H7 (cell line): Measurements from ENCODE around the gene KRTAP26-1. TPM values are rescaled to one million over a fixed set of nuclear protein-coding genes. Genes with fewer than 3 reads are reported as not detected.

Source experiments
- DNase-seq: peaks from one replicate; pipeline ENCODE4 v3.0.0; 2012
- H3K27me3 ChIP-seq: 2 replicates; pipeline ENCODE4 v1.6.0; 2011; ENCODE audit warnings: mild to moderate bottlenecking, low read length; ENCODE audit not compliant: control insufficient read depth, insufficient read depth
- H3K36me3 ChIP-seq: replicated peaks from 2 replicates; pipeline ENCODE4 v1.5.1; 2011; ENCODE audit warnings: low read length; ENCODE audit not compliant: control insufficient read depth, insufficient read depth
- H3K4me3 ChIP-seq: 2 replicates; pipeline ENCODE4 v1.5.1; 2011; ENCODE audit warnings: low read depth, mild to moderate bottlenecking, control low read depth, low read length, moderate library complexity; ENCODE audit not compliant: insufficient read depth
- total RNA-seq: library from RNA; depleted of rRNA; stranded (reverse); fragments of >200 nt; shearing (Covaris generic); gene quantifications from 2 replicates; pipeline ENCODE4 v1.2.3, GENCODE V29; 2014; rRNA removed

The KRTAP26-1 gene
- not detected in 2 replicates for total RNA-seq

- Histone ChIP-seq H3K36me3 (no peaks in the 10 kb centered on the region), H3K4me3 (no peak within 1 kb of the TSS), H3K27me3 (no peaks in the 10 kb centered on the region)
- DNase-seq = no peak
Measured at GRCh38 chr21:30320215-30320614, at the start of gene KRTAP26-1. Gene KRTAP26-1, minus strand, starts transcription at chr21:30320315. Its CDS starts 280 bp downstream, at chr21:30320035.

DNA sequence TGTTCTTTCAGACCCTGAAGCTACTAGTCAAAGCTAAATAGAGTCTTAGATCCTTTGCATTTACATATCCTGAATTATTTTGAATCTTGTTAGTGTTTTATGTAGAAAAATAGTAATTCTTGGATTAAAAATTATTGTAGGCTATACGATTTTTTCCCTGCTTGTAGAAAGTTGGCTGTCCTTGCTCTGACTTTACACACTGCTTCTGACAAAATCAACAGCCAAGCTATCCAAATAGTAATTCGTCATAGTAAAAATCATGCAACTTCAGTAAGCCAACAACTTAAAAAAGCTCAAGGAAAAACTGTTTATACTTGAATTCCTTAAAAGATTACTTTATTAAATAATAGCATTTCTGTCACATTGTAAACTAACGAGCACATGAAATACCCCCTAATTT, 35.8 kb upstream of the KRTAP26-1 start:
- no peak overlapping the region for H3K4me3 ChIP-seq
- no peak for DNase-seq
- no peaks in the 10 kb centered on the region for H3K27me3 ChIP-seq
- H3K36me3 ChIP-seq = no peaks in the 10 kb centered on the region

- no peak for DNase-seq
- Histone ChIP-seq H3K27me3 (no peaks in the 10 kb centered on the region), H3K4me3 (no peak overlapping the region), H3K36me3 (no peaks in the 10 kb centered on the region)
Measured at GRCh38 chr21:30354308-30355005, 34.3 kb upstream of the KRTAP26-1 start.

DNA sequence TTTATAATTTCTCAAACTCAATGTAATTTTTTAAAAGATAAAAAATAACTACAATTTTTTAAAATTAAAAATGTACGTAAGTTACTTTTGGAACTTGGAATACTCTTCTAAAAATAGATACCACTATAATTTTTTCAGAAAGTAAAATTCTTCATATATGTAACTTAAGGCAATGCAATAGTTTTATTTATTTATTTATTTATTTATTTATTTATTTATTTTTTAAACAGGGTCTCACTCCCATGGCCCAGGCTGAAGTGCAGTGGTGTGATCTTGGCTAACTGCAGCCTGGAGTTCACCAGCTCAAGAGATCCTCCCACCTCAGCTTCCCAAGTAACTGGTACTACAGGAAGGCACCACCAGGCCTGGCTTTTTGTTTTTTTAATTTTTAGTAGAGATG, 31.4 kb upstream of the KRTAP26-1 start:
- H3K36me3 ChIP-seq = no peaks in the 10 kb centered on the region
- H3K27me3 ChIP-seq = no peaks in the 10 kb centered on the region
- no peak overlapping the region for H3K4me3 ChIP-seq
- DNase-seq = no peak

DNA sequence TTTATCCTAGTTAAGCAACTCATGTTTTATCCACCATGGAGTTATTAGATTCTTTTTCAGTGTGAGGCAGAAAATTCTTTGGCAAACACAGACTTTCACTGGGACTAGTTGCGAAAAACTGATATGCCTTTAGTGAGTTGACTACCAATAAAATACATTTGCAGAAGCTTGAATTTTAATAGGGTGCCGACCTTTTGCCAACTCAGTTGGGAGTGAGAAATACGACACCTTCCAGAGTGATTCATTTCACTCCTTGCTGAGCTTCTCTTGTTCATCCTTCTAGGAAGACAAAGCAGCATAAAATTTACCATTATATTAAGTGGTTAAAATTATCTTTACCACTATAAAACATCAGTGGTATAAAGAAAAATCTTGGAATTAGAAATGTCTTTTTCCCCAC, 29.5 kb upstream of the KRTAP26-1 start:
- Histone ChIP-seq H3K36me3 (no peaks in the 10 kb centered on the region), H3K27me3 (no peaks in the 10 kb centered on the region), H3K4me3 (no peak overlapping the region)
- no peak for DNase-seq

DNA sequence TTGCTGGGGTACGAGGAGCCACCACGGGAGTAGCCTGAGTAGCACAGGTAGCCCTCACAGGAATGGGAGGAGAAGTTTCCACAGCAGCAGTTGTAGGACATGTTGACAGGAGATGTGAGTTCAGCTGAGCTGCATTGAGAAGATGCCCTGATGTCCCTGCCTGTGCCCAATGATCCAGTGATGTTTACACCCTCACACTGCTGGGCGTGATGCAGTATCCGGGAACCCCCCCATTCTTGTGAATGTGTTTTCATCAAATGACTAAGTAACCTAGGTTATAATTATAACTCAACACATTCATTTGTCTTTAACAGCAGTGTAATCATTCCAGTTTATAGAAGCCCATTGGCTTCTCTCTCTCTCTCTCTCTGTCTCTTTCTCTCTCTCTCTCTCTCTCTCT, 28.4 kb upstream of the KRTAP26-1 start, which contains the start of gene KRTAP23-1:
KRTAP23-1 (minus strand) TSS at position 101 of the 400 bp plus-strand sequence; CDS start at position 101, 0 bp downstream.
- no peak for DNase-seq
- no peak within 1 kb of the TSS for H3K4me3 ChIP-seq
- H3K27me3 ChIP-seq = no peaks in the 10 kb centered on the region
- H3K36me3 ChIP-seq = no peaks in the 10 kb centered on the region

GRCh38 chr21:30345014-30345413, 24.9 kb upstream of the KRTAP26-1 start:
- no peaks in the 10 kb centered on the region for H3K36me3 ChIP-seq

DNA sequence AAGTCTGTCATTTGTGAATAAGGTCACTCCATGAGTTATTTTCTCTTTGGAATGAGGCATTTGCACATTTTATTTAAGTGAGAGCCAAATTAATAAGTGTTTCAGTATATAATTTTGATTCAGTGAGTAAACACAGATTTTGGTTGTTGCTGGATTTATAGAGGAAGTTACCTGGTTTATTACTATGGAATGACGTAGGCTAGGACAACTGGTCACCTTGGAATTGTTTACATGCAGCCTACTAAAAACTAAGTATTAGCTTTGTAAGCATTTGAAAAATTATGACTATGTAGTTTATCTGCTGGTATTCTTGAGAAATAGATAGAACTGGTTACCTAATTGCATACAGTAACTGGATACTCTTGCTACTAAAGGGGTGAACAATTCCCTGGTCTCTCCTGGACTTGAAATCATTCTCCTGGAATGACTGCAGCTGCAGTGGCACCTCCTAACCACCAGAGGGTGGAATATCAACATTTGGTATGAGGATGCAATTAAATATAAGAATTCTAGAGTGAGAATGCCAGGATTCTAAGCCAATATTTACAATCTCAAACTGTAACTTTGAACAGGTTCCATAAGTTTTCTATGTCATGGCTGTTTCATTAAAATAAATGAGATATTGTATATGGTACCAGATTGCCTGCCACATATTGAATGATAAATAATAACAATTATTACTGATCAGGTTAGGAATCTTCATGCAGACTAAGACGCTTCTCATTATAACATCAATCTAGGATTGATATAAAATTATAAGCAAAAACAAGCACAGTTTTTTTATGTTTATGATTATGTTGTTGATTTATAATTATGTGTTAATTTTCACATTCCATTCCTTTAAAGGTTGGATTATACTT, 20.8 kb upstream of the KRTAP26-1 start:
- Histone ChIP-seq H3K4me3 (no peak overlapping the region), H3K27me3 (no peaks in the 10 kb centered on the region), H3K36me3 (no peaks in the 10 kb centered on the region)
- DNase-seq = peak; percentile 22

More at GRCh38 chr21:30345014-30345413, 24.9 kb upstream of the KRTAP26-1 start:
- DNase-seq = no peak
- H3K4me3 ChIP-seq = no peak overlapping the region
- H3K27me3 ChIP-seq = no peaks in the 10 kb centered on the region

DNA sequence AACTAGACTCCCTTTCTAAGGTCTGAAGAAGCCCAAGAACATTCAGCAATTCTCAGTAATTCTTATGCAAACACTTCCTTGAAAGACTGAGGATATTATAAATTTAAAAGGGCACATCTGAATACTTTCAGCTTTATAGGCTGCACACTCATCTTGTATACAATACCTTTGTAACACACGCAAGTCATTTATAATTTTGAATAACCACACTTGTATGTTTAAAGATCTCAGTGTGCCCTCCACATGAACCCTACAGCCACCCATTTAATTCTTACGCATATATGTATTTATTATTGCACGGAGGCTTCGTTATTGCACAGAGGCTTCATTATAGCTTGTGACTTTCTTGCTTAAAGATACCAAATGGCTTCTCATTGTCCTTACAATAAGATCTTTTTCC, 18.6 kb upstream of the KRTAP26-1 start:
- no peak for DNase-seq
- Histone ChIP-seq H3K36me3 (no peaks in the 10 kb centered on the region), H3K4me3 (no peak overlapping the region), H3K27me3 (no peaks in the 10 kb centered on the region)

DNA sequence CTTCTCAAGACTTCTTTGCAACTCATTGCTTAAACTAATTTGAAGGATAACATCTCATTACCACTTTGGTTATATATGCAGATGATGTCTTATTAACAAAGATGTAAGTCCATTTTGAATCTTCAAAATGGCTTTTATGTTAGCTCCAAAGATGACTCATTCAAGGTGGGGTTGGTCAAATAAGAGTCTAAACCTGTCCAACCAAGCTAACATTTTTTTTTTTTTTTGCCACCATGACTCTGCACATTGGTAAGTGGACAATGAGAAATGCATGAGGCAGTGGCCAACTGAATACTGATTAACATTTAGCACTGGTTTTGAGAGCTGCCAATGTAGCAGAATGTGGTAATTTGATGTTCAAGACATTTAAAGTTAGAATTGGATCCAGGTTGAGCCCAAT, 17.7 kb upstream of the KRTAP26-1 start:
- no peak overlapping the region for H3K4me3 ChIP-seq
- no peak for DNase-seq
- no peaks in the 10 kb centered on the region for H3K36me3 ChIP-seq

DNA sequence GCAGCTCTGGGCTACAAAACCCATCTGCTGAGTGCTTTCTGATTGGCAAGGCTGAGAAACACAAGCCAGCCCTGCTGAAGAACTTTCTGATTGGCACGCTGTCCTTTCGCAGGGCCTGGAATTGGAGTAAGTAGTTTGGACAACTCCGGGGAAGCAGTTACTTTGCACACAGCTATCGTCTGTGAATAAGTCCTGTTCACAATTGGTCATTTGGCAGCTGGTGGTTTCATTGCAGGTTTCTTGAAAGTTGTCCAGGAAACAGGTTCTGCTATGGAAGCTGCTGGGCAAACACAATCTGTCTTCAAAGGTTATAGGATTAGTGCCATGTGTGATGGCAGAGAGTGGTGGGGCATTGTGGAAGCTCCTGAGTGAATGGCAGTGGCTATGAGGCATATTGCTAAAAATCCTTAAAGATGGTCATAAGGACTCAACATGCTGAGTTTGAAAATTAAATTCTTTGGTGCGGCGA, 17.2 kb upstream of the KRTAP26-1 start, which contains the start of gene KRTAP27-1:
KRTAP27-1 (minus strand) TSS at position 419 of the 469 bp plus-strand sequence; CDS start at position 393, 26 bp downstream.
- Histone ChIP-seq H3K4me3 (no peak within 1 kb of the TSS), H3K36me3 (no peaks in the 10 kb centered on the region), H3K27me3 (no peaks in the 10 kb centered on the region)
- no peak for DNase-seq

More for the DNA sequence above, 17.7 kb upstream of the KRTAP26-1 start:
- no peaks in the 10 kb centered on the region for H3K27me3 ChIP-seq

GRCh38 chr21:30336596-30336995, 16.5 kb upstream of the KRTAP26-1 start:
- no peak for DNase-seq
- H3K27me3 ChIP-seq = no peaks in the 10 kb centered on the region
- H3K4me3 ChIP-seq = no peak overlapping the region
- no peaks in the 10 kb centered on the region for H3K36me3 ChIP-seq

GRCh38 chr21:30333736-30334135, 13.6 kb upstream of the KRTAP26-1 start:
- Histone ChIP-seq H3K27me3 (no peaks in the 10 kb centered on the region), H3K4me3 (no peak overlapping the region), H3K36me3 (no peaks in the 10 kb centered on the region)
- DNase-seq = no peak

DNA sequence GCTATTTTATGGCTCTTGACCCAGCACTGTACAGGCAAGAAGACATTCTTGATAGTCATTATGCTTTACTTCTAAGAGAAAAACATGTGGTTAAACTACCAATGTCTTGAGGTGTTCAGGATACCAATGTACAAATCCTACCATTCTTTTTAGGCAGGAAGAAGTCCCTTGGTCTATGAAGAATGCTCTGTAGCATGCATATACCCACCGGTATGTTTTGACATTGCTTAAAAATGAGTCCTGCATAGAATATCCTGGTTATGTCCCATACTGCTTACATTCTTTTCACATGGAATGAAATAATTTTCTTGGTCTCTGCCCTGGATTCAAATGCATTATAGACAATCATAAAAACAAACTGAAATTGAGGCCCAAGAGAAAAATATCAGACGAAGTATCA, 12.6 kb upstream of the KRTAP26-1 start:
- no peaks in the 10 kb centered on the region for H3K36me3 ChIP-seq
- DNase-seq = no peak
- no peak overlapping the region for H3K4me3 ChIP-seq
- no peaks in the 10 kb centered on the region for H3K27me3 ChIP-seq
